HG02623 (cell line): ENCODE measurements around the gene CTTNBP2.

Experiments used
- ATAC-seq: cut with Tn5 transposase; IDR thresholded peaks from one replicate; pipeline ENCODE4 v1.9.1; 2021; ENCODE audit warnings: moderate library complexity; ENCODE audit not compliant: unreplicated experiment

CTTNBP2 gene

DNA sequence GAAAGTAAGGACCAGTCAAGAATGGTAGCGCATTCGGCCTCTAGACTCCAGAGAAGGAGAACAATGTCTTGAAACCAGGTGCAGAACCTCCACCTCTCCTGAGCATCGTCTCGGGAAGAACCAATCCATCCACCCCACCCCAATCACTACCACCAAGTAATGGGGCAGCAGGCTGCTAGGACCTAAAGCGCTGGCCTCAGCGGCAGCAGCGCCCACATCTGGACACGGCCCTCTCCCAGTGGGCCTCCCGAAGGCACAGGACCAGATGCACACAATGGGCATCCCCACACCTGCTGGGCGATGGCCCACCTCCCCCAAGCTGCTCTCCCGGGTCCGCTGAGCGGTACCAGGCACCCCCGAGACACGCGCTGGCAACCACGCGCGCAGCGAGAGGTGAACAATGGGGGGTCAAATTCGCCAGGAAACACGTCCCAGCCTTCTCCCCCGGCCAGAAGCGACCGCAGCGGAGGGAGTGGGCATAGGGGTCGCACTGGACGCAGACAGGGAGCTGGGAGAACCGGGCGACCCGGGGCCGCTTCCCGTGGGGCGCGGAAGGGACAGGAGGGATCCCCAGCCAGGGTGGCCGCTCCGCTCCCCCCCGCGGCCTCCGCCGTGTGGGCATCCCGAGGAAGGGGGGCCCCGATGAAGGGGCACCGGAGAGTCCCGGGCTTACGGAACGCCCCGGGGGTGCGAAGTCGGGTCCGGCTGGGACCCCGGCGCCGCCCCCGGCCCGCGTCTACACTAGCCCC lies 506 bp downstream of the CTTNBP2 start:
- ATAC-seq = no peak

DNA sequence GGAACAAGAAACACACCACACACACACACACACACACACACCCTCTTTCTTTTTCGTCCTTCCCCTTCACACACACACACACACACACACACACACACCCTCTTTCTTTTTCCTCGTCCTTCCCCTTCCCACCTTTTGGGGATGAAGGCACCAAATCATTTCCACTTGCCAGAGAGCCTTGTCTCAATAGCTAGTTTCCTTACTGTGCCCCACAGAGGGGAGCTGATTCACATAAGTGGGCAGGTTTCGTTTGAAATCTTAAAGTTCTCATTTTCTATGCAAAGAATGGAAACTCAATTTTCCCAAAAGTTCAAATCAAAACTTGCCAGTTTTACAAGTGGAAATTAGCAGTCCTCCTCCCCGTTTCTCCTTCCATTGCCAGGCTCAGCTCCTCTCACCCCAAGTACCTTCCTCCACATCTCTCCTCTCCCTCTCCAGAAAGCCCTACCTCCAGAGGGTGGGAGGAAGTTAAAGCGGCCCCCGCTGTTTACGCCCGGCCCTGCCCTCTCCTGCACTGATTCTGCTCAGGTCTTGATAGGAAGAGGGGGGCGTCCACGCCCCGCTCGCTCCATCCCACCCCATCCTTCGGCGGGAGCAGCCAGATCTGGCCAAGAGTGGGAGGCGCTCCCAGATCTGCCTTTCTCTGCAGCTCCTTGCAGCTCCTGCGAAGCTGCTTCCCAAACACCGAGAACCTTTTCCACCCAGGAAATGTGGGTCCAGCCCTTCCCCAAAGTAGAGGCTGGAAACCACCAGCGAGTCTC lies 1.3 kb downstream of the CTTNBP2 start:
- no peak for ATAC-seq

DNA sequence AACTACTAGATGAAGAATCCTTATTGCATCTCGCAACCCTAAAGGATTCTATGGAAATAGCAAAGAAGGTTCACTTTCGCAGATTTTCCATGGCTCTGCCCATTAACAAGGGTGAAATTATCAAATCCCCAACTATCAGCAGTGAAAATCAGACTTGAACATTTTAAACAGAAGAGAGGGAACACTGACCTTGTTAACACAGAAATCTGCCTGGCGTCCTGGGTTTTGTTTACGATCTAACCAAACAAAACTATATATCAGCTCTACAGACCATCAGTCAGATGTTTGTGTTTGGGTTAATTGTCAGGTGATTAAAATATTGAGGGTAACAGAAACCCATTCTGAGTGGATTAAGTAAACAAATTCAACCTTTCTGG lies 1.9 kb downstream of the CTTNBP2 start:
- ATAC-seq = no peak

- no peak for ATAC-seq
Observed at GRCh38 chr7:117870448-117871130, 2.7 kb downstream of the CTTNBP2 start.

- ATAC-seq = no peak
Observed at GRCh38 chr7:117869374-117869773, 3.9 kb downstream of the CTTNBP2 start.

DNA sequence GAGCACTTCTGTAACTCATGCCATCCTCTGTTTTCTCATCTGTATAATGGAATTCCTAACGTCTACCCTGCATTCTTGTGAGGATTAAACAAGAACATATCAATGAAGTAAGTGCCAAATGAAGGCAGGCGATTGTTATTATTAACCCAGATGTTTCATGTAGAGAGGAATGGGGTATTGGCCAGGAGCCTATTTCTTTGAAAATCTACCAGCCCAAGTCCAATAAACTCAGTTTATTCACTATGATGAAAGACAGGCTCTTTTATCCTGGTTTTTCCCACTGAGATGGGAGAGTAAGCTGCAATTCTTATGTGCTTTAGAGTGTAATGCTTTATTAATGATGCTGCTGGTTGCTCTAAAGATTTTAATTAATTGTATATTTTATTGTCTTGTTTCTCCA lies 9.6 kb downstream of the CTTNBP2 start:
- no peak for ATAC-seq

DNA sequence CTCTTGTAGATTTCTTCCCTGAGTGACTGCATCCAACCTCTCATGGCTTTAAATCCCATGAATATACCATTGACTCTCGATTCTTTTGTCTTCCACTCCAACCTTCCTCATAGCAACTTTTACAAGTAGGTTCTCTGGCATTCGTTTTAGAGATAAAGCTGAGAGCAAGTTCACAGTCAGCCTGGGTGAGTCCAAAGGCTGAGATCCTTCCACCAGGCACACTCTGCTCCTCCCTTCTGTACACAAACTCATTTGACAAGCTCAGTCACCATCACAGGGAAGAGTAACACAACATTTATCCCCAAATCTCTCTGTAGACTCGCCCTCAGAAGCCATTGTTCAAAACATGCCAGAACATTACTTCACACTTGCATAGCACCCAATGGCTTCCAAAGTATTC lies 10.9 kb downstream of the CTTNBP2 start:
- no peak for ATAC-seq

DNA sequence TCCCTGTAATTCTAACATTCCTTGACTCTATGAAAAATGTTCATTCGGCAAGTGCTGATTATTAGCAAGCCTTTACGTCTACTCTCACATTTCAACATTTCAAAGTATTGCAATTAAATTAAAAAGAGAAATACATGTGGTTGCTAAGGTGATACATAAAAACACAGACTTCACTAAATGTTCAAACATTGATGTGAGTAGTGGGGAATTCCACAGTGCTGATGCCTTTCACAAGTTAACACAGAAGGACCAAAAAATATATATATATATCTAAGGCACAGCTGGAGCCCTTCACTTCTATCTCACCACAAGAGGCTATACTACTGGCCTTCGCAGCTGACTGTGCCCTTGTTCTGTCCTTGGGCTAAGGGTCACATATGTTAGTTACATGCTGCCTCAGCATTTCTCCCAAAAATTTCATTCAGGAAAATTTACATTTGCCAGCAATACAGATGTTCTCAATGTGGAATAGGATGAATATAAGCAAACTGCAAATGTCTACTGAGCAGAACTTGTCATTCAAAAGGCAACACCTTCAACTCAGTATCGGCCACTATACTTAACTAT lies 13.9 kb downstream of the CTTNBP2 start:
- no peak for ATAC-seq

DNA sequence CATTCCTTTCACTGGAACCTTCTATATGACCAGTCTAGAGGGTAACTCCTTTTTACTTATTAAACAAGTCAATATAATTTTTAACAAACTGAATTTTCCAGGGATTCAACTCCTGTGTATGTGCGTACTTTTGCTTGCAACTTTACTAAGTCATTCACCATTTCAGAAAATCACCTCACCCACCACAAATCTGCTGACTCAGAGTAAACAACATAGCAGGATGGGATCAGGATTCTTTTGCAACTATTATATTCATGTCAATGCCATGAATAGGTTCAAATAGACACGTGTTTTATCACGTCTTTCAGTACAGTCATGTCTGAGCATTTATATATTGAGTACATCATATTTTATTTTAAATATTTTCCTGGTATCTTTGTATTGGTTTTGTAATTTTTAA lies 14.5 kb downstream of the CTTNBP2 start:
- ATAC-seq = no peak

DNA sequence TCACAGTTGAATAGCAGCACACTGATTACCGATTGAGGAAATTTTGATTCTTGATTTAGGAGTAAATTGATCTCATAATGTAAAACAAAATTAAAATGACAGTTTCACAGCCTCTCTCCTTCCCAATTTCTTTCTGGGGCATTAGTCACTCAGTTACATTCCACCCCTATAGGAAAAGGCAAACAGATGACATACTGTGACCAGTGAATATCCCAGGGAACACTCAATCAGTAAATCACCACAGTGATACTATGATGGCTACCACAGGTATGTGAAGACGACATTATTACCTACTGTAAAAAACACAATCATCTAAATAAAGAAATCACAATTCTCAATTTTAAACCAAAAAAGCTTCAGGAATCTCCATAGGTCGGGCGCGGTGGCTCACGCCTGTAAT lies 15.5 kb downstream of the CTTNBP2 start:
- no peak for ATAC-seq

DNA sequence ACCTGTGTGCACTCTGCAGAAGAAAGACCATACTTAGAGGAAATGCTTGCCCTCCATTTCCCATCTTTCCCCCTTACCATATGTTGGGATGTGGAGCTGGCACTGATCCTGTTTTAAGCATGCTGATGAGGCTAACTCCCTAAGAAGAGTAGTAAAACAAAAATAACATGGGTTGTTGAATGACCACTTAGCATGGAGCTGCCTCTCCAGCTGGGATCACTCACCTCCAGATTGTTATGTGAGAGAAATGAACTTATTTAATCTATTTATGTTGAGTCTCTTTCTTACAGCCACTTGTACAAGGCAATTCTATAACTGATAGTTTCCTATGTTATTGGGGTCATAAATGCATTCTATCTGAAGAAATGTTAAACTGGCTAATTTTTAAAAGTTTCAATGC lies 17.0 kb downstream of the CTTNBP2 start:
- no peak for ATAC-seq

GRCh38 chr7:117854186-117854585 lies 19.1 kb downstream of the CTTNBP2 start:
- no peak for ATAC-seq

- ATAC-seq = no peak
Observed at GRCh38 chr7:117848941-117849340, 24.3 kb downstream of the CTTNBP2 start.

GRCh38 chr7:117844678-117845077 lies 28.6 kb downstream of the CTTNBP2 start:
- no peak for ATAC-seq

GRCh38 chr7:117841611-117842010 lies 31.6 kb downstream of the CTTNBP2 start:
- no peak for ATAC-seq

- ATAC-seq = no peak
Observed at GRCh38 chr7:117841011-117841410, 32.2 kb downstream of the CTTNBP2 start.

DNA sequence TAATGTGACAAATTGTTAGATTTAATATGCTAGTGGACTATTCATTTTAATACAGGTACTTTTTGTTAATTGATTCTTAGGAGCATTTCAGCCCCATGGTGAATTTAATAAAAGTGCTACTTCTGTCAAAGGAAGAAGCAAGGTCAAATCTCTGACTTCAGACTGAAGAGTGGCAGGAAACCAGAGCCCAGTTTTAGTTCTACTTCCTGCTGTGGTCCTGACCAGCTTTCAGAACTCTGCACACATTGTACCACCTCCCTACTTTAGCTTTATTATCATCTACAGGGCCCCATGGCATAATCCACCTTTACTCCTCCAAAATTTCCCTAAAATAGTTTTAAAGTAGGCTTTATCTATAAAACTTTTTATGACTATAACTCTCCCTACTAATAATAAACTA lies 33.7 kb downstream of the CTTNBP2 start:
- no peak for ATAC-seq

DNA sequence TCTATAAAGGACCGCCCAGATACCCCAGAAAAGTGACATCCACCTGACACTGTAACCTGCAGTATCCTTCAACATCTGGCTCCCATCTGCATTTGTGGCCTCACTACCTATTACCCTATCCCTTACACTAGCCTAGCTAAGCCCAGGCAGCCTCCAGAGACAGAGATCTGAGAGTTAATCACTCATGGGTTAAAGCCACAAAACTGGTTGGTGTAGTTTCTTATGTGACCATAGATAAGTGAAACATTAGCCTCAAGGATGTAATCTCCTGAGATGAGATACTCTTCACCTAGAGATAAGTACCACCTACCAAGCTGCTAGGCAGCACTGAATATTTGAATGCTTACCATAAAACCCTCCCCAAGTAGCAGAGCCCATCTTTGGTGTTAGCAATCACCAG lies 35.4 kb downstream of the CTTNBP2 start:
- peak; percentile 90 for ATAC-seq

DNA sequence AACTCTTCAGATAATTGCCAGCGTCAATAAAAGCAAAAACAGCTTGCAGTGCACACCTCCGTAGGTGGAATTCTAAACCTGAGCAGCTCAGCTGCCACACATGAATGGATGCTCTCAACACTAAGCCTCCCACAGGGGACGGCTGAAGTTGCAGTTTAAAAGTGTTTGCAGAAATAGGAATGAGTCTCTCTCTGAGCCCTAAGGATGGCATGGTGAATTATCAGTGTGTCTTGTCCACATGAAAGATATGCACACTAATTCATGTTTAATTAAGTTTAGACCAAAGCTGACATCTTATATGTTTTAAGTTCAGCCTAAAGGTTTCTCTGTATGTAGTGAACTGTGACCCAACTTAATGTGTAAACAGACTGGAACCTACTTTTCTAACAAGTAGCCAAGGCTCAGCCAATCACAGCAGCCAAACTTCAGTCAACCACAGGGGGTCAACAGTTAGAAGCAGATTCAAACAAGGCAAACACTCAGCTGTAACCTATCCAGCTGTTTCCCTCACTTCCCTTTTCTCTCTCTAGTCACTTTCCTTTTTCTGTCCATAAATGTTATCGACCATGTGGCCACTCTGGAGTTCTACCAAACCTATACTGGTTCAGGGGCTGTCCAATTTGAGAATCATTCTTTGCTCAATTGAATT lies 38.1 kb downstream of the CTTNBP2 start:
- ATAC-seq = no peak

DNA sequence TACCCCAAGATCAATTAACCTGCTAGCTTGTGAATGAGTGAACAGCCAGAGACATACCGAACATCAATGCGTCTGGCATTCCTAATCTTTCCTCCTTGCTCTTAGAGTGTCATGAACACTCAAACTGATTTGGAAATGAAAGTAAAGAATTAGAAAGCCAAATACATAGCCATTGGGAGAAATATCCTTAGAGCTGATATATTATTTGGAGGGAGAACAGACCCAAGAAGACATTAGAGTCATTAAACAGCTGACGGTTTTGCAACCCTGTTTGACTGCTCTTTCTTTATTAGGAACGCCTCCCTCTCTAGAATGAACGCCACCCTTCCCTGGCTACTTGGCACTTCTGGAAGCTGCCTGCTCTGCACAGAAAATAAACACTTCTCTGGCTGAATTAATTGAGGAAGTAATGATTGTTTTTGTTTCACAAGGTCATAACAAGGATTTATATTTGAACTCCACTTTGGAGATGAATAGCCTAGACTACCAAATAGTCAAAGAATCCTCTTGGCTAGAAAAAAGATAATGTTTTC lies 42.8 kb downstream of the CTTNBP2 start:
- ATAC-seq = no peak
